Brain microvascular endothelial cell (primary cell): ENCODE measurements around the gene VTI1A.

Source experiments
- DNase-seq: peaks from one replicate; pipeline ENCODE4 v3.0.0-alpha.2; 2020
- H3K27ac ChIP-seq: fragments of 250-450 bp; sonication (Bioruptor Pico); 2 replicates; pipeline ENCODE4 v1.5.1; 2020; ENCODE audit warnings: mild to moderate bottlenecking, moderate library complexity
- H3K27me3 ChIP-seq: fragments of 250-450 bp; sonication (Bioruptor Pico); replicated peaks from 2 replicates; pipeline ENCODE4 v1.5.1; 2020; ENCODE audit warnings: mild to moderate bottlenecking
- H3K36me3 ChIP-seq: fragments of 250-450 bp; sonication (Bioruptor Pico); replicated peaks from 2 replicates; pipeline ENCODE4 v1.5.1; 2020; ENCODE audit warnings: mild to moderate bottlenecking
- H3K4me3 ChIP-seq: 2 replicates; pipeline ENCODE4 v1.5.1; 2011; ENCODE audit warnings: low read depth, mild to moderate bottlenecking, control low read depth, low read length, moderate library complexity
- CTCF ChIP-seq: IDR thresholded peaks from 2 replicates; pipeline ENCODE4 v1.5.1; 2011; ENCODE audit warnings: low read depth, mild to moderate bottlenecking, moderate library complexity, low read length, control low read depth, inconsistent platforms; ENCODE audit errors: missing control alignments
- in situ Hi-C: cut with HindIII; loops from 2 replicates; pipeline ENCODE4 v1.10.0; 2017; ENCODE audit warnings: low sequenced_read_pairs, low pct_ligation_motif_present

VTI1A gene

DNA sequence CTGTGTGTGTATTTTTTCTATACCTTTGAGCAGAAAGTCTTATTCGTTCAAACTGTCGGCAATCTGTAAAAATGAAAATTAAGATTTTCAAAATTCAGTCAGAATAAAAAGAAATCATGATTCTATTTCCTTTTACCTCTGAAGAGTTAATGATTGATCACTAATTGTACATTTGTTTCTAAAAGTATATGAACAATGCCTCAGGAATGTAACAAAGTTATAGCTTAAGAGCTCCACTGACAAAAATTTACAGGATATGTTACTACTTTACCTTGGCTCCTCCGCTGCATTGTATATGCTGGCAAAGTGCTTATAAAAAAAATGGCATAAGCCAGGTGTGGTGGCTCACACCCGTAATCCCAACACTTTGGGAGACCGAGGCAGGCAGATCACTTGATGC, 225.7 kb downstream of the VTI1A start:
- no peak for TF ChIP-seq CTCF
- Histone ChIP-seq H3K27me3 (no peaks in the 10 kb centered on the region), H3K4me3 (no peak overlapping the region), H3K27ac (no peak overlapping the region), H3K36me3 (no peaks in the 10 kb centered on the region)
- no peak for DNase-seq
- in situ Hi-C loops: no loop called here

GRCh38 chr10:112675560-112676083, 228.6 kb downstream of the VTI1A start:
- no peaks in the 10 kb centered on the region for H3K27me3 ChIP-seq
- TF ChIP-seq CTCF: no peak
- no peak overlapping the region for H3K4me3 ChIP-seq
- H3K36me3 ChIP-seq: no peaks in the 10 kb centered on the region
- in situ Hi-C loops: no loop called here
- H3K27ac ChIP-seq: no peak overlapping the region
- DNase-seq: no peak

DNA sequence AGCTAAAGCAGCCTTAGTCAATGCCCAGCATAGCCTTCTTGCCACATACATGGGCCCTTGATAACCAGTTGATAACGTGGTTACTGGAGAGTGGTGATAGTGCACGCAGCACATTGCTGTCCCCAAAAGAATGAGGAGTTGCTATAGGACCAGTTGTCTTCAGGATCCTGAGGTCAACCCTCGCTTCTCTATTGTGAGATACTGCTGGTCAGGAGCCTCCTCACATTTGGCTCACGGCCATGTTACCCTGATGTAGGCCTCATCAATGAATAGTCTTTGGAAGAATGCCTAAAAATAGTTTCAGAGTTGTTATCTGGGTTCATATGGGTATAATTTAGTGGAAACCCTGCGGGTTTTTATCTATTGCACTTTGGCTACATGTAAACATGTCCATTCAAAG, 230.7 kb downstream of the VTI1A start:
- TF ChIP-seq CTCF: no peak
- no peaks in the 10 kb centered on the region for H3K36me3 ChIP-seq
- no peak overlapping the region for H3K4me3 ChIP-seq
- no peak for DNase-seq
- H3K27ac ChIP-seq: no peak overlapping the region
- no peaks in the 10 kb centered on the region for H3K27me3 ChIP-seq
- in situ Hi-C loops: no loop called here

GRCh38 chr10:112678581-112678980, 231.6 kb downstream of the VTI1A start:
- DNase-seq: no peak
- Histone ChIP-seq H3K4me3 (no peak overlapping the region), H3K27ac (no peak overlapping the region), H3K27me3 (no peaks in the 10 kb centered on the region), H3K36me3 (no peaks in the 10 kb centered on the region)
- no peak for TF ChIP-seq CTCF
- in situ Hi-C loops: no loop called here

GRCh38 chr10:112678987-112679386, 232.0 kb downstream of the VTI1A start:
- TF ChIP-seq CTCF: no peak
- DNase-seq: no peak
- in situ Hi-C loops: no loop called here
- Histone ChIP-seq H3K27ac (no peak overlapping the region), H3K4me3 (no peak overlapping the region), H3K27me3 (no peaks in the 10 kb centered on the region), H3K36me3 (no peaks in the 10 kb centered on the region)

- H3K27ac ChIP-seq: no peak overlapping the region
Measured at GRCh38 chr10:112679392-112679791, 232.4 kb downstream of the VTI1A start.

More at GRCh38 chr10:112679392-112679791, 232.4 kb downstream of the VTI1A start:
- DNase-seq: no peak
- in situ Hi-C loops: no loop called here
- H3K27me3 ChIP-seq: no peaks in the 10 kb centered on the region
- H3K36me3 ChIP-seq: no peaks in the 10 kb centered on the region
- H3K4me3 ChIP-seq: no peak overlapping the region
- no peak for TF ChIP-seq CTCF
